ENCODE results near the gene NCR3LG1. TPM values are rescaled to one million over a fixed set of nuclear protein-coding genes. Genes with fewer than 3 reads are reported as not detected.

The NCR3LG1 gene
- total and polyA plus RNA-seq, 2 donors (not counting 1 experiment from before 2014, with no cell fraction given) = 0.12 to 0.64 TPM

DNA sequence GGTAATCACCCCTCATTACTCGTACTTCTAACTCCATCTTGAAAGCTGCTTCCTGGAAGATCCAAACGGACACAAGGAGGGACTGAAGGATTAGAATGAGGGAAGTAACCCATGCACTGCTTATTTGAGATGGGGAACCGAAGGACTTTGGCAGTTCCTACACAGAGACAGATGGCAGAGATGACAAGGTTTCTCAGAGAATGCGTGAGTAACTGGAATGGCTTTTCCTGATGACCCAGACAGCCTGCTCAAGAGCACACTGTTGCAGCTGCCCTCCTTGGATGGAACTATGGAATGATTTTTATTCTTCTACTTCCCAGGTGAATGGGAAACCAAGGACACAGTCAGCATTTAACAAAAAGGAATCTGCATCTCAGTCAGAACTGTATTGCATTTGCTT, 29.6 kb downstream of the NCR3LG1 start:
- Histone ChIP-seq H3K9me3 (ENCODE audit: control extremely low read depth in 1 of 3, control insufficient read depth in 2 of 3, insufficient read depth in 1 of 3, low read length in 2 of 3) (peaks cover 0 to 3% (median 0%) of the 10 kb centered on the region in 3 donors), H2AFZ (ENCODE audit: insufficient read depth, low read depth, low read length, poor library complexity, severe bottlenecking) (no peak overlapping the region), H3K79me2 (ENCODE audit: control insufficient read depth, insufficient read depth, low read length) (no peaks in the 10 kb centered on the region), H3K27me3 (replicated peaks in 1 of 4; ENCODE audit: control extremely low read depth in 1 of 4, control insufficient read depth in 3 of 4, insufficient read depth in 4 of 4, low read length in 3 of 4) (no peaks in the 10 kb centered on the region), H3K36me3 (replicated peaks in 1 of 2; ENCODE audit: control extremely low read depth in 1 of 2, control insufficient read depth in 1 of 2, extremely low read depth in 1 of 2, insufficient read depth in 2 of 2, low read length in 1 of 2) (no peaks in the 10 kb centered on the region), H3K9ac (ENCODE audit: low read length) (no peak overlapping the region), H4K20me1 (ENCODE audit: control insufficient read depth, insufficient read depth, low read length, poor library complexity, severe bottlenecking) (no peaks in the 10 kb centered on the region), H3K4me3 (ENCODE audit: control extremely low read depth in 1 of 5, extremely low read depth in 1 of 5, insufficient read depth in 1 of 5, low read depth in 2 of 5, low read length in 4 of 5) (no peak overlapping the region), H3K4me2 (replicated peaks; ENCODE audit: low read depth, low read length, poor library complexity, severe bottlenecking) (no peak overlapping the region), H3K4me1 (ENCODE audit: control insufficient read depth in 2 of 2, insufficient read depth in 2 of 2, low read length in 2 of 2) (no peaks in the 10 kb centered on the region), H3K27ac (ENCODE audit: low read length in 2 of 2) (no peak overlapping the region)
- Mint-ChIP-seq H3K9me3 (ENCODE audit: insufficient read depth) (no peaks in the 10 kb centered on the region), H3K27ac (no peak overlapping the region), H3K27me3 (no peaks in the 10 kb centered on the region), H3K4me1 (no peaks in the 10 kb centered on the region), H3K4me3 (no peak overlapping the region)
- no peak for TF ChIP-seq EZH2 (IDR thresholded peaks at IDR 0.05; ENCODE audit: borderline replicate concordance, insufficient read depth, low read depth, low read length, poor library complexity, severe bottlenecking)
- TF ChIP-seq, protein P1, sequence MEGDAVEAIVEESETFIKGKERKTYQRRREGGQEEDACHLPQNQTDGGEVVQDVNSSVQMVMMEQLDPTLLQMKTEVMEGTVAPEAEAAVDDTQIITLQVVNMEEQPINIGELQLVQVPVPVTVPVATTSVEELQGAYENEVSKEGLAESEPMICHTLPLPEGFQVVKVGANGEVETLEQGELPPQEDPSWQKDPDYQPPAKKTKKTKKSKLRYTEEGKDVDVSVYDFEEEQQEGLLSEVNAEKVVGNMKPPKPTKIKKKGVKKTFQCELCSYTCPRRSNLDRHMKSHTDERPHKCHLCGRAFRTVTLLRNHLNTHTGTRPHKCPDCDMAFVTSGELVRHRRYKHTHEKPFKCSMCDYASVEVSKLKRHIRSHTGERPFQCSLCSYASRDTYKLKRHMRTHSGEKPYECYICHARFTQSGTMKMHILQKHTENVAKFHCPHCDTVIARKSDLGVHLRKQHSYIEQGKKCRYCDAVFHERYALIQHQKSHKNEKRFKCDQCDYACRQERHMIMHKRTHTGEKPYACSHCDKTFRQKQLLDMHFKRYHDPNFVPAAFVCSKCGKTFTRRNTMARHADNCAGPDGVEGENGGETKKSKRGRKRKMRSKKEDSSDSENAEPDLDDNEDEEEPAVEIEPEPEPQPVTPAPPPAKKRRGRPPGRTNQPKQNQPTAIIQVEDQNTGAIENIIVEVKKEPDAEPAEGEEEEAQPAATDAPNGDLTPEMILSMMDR (IDR thresholded peaks at IDR 0.05) = no peak
- no peak for DNase-seq
- POLR2A ChIA-PET = no interaction called here
- WGBS (ENCODE audit: insufficient coverage) = 100% methylated on average over 1 of the region's 4 CpGs
- CTCF ChIA-PET = interaction anchor here (0.5 to 4.6 kb wide), 3 partner anchors 15 to 153 kb away, joined by 3 to 116 read pairs (median 22); no protein-coding TSS in a partner anchor
- ATAC-seq (ENCODE audit: low read depth) = no peak
- intact Hi-C loops (cut with micrococcal nuclease) = loop anchor here (5.0 to 10.0 kb wide), 2 partner anchors 596 to 634 kb away; partner anchors contain the start of gene SERGEF

GRCh38 chr11:17382046-17382728, 30.6 kb downstream of the NCR3LG1 start:
- no peak overlapping the region for H2AFZ ChIP-seq (ENCODE audit: insufficient read depth, low read depth, low read length, poor library complexity, severe bottlenecking)
- no peaks in the 10 kb centered on the region for H3K4me1 Mint-ChIP-seq
- ChIA-PET POLR2A (no interaction called here), CTCF (interaction anchor here (0.7 to 4.6 kb wide), 10 partner anchors 15 to 583 kb away, joined by 3 to 116 read pairs (median 4); no protein-coding TSS in a partner anchor)
- H3K9me3 ChIP-seq (ENCODE audit: control extremely low read depth in 1 of 3, control insufficient read depth in 2 of 3, insufficient read depth in 1 of 3, low read length in 2 of 3) = peaks cover 0 to 3% (median 0%) of the 10 kb centered on the region in 3 donors
- H3K27ac Mint-ChIP-seq = no peak overlapping the region
- ATAC-seq (ENCODE audit: low read depth) (no peak), DNase-seq (no peak)
- H3K27me3 Mint-ChIP-seq = peaks cover under 1% of the 10 kb centered on the region
- H3K27ac ChIP-seq (ENCODE audit: low read length in 2 of 2) = no peak overlapping the region
- H3K36me3 ChIP-seq (replicated peaks in 1 of 2; ENCODE audit: control extremely low read depth in 1 of 2, control insufficient read depth in 1 of 2, extremely low read depth in 1 of 2, insufficient read depth in 2 of 2, low read length in 1 of 2) = no peaks in the 10 kb centered on the region
- 92% methylated on average over 8 of the region's 8 CpGs for whole genome bisulfite sequencing (ENCODE audit: insufficient coverage)
- H4K20me1 ChIP-seq (ENCODE audit: control insufficient read depth, insufficient read depth, low read length, poor library complexity, severe bottlenecking) = no peaks in the 10 kb centered on the region
- intact Hi-C loops (cut with micrococcal nuclease) = loop anchor here (5.0 to 10.0 kb wide), 2 partner anchors 595 to 633 kb away; partner anchors contain the start of gene SERGEF
- no peaks in the 10 kb centered on the region for H3K9me3 Mint-ChIP-seq (ENCODE audit: insufficient read depth)
- TF ChIP-seq, protein P1 (IDR thresholded peaks at IDR 0.05) = no peak
- TF ChIP-seq EZH2 (IDR thresholded peaks at IDR 0.05; ENCODE audit: borderline replicate concordance, insufficient read depth, low read depth, low read length, poor library complexity, severe bottlenecking) = no peak
- H3K9ac ChIP-seq (ENCODE audit: low read length) = no peak overlapping the region
- H3K4me3 ChIP-seq (ENCODE audit: control extremely low read depth in 1 of 5, extremely low read depth in 1 of 5, insufficient read depth in 1 of 5, low read depth in 2 of 5, low read length in 4 of 5) = no peak overlapping the region
- no peak overlapping the region for H3K4me2 ChIP-seq (replicated peaks; ENCODE audit: low read depth, low read length, poor library complexity, severe bottlenecking)
- H3K4me1 ChIP-seq (ENCODE audit: control insufficient read depth in 2 of 2, insufficient read depth in 2 of 2, low read length in 2 of 2) = peaks cover 0 to 5% of the 10 kb centered on the region in 2 donors
- no peaks in the 10 kb centered on the region for H3K27me3 ChIP-seq (replicated peaks in 1 of 4; ENCODE audit: control extremely low read depth in 1 of 4, control insufficient read depth in 3 of 4, insufficient read depth in 4 of 4, low read length in 3 of 4)
- no peaks in the 10 kb centered on the region for H3K79me2 ChIP-seq (ENCODE audit: control insufficient read depth, insufficient read depth, low read length)
- no peak overlapping the region for H3K4me3 Mint-ChIP-seq
